OCI-LY3 (cell line): ENCODE results near the gene SIRT6.
"Not testable (repeated sequence)": the region's sequence is repeated elsewhere in the genome, so short reads cannot be mapped to it uniquely, and the experiment has no call there.

Experiments used
- H2AFZ ChIP-seq: fragments of 200-600, 300-600 bp; shearing (Covaris generic); 2 replicates; pipeline ENCODE4 v1.6.0; 2014; ENCODE audit warnings: antibody characterized with exemption, low read depth, low read length
- H3K27ac ChIP-seq: fragments of 200-600, 300-600 bp; sonication (generic); 2 replicates; pipeline ENCODE4 v1.5.1; 2014; ENCODE audit warnings: mild to moderate bottlenecking, low read length, moderate library complexity, mixed read lengths
- H3K27me3 ChIP-seq: fragments of 200-600, 300-600 bp; sonication (generic); 2 replicates; pipeline ENCODE4 v1.6.1; 2014; ENCODE audit warnings: low read depth, low read length, mixed read lengths
- H3K36me3 ChIP-seq: fragments of 200-600, 300-600 bp; sonication (generic); replicated peaks from 2 replicates; pipeline ENCODE3; 2014; ENCODE audit warnings: low read depth, low read length, mixed read lengths
- H3K4me1 ChIP-seq: fragments of 300-600, 200-600 bp; sonication (generic); 2 replicates; pipeline ENCODE4 v1.6.1; 2014; ENCODE audit warnings: low read length, mixed read lengths
- H3K4me2 ChIP-seq: fragments of 200-600, 300-600 bp; sonication (generic); 2 replicates; pipeline ENCODE4 v1.6.1; 2014; ENCODE audit warnings: low read length, mixed read lengths
- H3K4me3 ChIP-seq: fragments of 300-600, 200-600 bp; sonication (generic); 2 replicates; pipeline ENCODE4 v1.5.1; 2014; ENCODE audit warnings: antibody characterized with exemption, mild to moderate bottlenecking, low read length, moderate library complexity
- H3K79me2 ChIP-seq: fragments of 300-600, 200-600 bp; shearing (Covaris generic); 2 replicates; pipeline ENCODE4 v1.6.1; 2014; ENCODE audit warnings: mild to moderate bottlenecking, low read length, mixed read lengths
- H3K9ac ChIP-seq: fragments of 300-600, 200-600 bp; shearing (Covaris generic); 2 replicates; pipeline ENCODE4 v1.6.0; 2014; ENCODE audit warnings: mild to moderate bottlenecking, low read length, moderate library complexity
- H3K9me3 ChIP-seq: fragments of 200-600, 300-600 bp; shearing (Covaris generic); 2 replicates; pipeline ENCODE4 v1.6.1; 2014; ENCODE audit warnings: low read length, mixed read lengths; ENCODE audit not compliant: insufficient read depth
- H4K20me1 ChIP-seq: fragments of 200-600, 300-600 bp; sonication (generic); 2 replicates; pipeline ENCODE4 v1.6.1; 2016; ENCODE audit warnings: low read length, mixed read lengths; ENCODE audit not compliant: insufficient read depth
- EZH2phosphoT487 ChIP-seq: fragments of 200-600 bp; shearing (Covaris generic); IDR thresholded peaks from 2 replicates; pipeline ENCODE4 v1.6.1; 2018; ENCODE audit warnings: antibody characterized with exemption, mixed run types, low read depth
- TF ChIP-seq, protein P1 (sequence below): fragments of 200-600, 300-600 bp; sonication (generic); IDR thresholded peaks from 2 replicates; pipeline ENCODE4 v1.5.1; 2014; ENCODE audit warnings: antibody characterized with exemption, low read length, low read depth

The SIRT6 gene

DNA sequence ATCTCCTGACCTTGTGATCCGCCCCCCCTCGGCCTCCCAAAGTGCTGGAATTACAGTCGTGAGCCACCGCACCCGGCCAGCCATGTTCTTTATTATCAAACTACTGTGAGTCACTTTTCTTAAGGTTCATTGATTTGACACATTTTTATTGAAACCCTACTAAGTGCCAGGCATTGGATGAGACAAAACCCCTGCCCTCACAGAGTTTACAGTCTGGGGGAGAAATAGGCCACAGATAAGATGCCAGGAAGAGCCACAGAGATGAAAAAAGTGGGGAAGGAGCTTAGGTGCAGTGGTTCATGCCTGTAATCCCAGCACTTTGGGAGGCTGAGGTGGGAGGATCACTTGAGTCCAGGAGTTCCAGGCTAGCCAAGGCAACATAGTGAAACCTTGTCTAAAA lies 43.9 kb downstream of the SIRT6 start:
- TF ChIP-seq, protein P1, sequence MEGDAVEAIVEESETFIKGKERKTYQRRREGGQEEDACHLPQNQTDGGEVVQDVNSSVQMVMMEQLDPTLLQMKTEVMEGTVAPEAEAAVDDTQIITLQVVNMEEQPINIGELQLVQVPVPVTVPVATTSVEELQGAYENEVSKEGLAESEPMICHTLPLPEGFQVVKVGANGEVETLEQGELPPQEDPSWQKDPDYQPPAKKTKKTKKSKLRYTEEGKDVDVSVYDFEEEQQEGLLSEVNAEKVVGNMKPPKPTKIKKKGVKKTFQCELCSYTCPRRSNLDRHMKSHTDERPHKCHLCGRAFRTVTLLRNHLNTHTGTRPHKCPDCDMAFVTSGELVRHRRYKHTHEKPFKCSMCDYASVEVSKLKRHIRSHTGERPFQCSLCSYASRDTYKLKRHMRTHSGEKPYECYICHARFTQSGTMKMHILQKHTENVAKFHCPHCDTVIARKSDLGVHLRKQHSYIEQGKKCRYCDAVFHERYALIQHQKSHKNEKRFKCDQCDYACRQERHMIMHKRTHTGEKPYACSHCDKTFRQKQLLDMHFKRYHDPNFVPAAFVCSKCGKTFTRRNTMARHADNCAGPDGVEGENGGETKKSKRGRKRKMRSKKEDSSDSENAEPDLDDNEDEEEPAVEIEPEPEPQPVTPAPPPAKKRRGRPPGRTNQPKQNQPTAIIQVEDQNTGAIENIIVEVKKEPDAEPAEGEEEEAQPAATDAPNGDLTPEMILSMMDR = no peak
- TF ChIP-seq EZH2phosphoT487 = no peak
- peak overlapping the region; percentile 58 for H2AFZ ChIP-seq
- H3K4me3 ChIP-seq = no peak overlapping the region
- H3K4me1 ChIP-seq = peaks cover 15% of the 10 kb centered on the region
- H3K9ac ChIP-seq = no peak overlapping the region
- no peaks in the 10 kb centered on the region for H3K79me2 ChIP-seq
- no peaks in the 10 kb centered on the region for H3K36me3 ChIP-seq
- H3K27me3 ChIP-seq = peaks cover 4% of the 10 kb centered on the region; the same call in 1 of the 2 replicates
- H3K9me3 ChIP-seq = no peaks in the 10 kb centered on the region
- no peak overlapping the region for H3K4me2 ChIP-seq
- no peaks in the 10 kb centered on the region for H4K20me1 ChIP-seq
- H3K27ac ChIP-seq = no peak overlapping the region

DNA sequence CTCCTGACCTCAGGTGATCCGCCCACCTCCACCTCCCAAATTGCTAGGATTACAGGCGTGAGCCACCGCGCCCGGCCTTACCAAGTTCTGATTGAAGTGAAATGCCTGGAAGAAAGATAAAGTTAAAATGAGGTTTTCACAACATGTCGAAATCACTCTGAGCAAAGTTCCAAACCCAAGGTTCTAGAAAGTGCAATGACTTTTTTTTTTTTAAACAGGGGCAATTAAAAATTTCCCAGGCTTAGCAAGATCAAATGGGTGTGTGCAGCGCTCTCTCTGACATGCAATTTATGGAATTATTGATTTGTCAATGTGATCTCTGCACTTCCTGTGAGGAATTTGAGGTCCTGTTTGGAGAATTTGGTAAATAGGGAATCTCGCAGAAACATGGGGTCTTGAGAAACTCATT lies 45.7 kb downstream of the SIRT6 start:
- H3K9me3 ChIP-seq = no peaks in the 10 kb centered on the region
- H3K79me2 ChIP-seq = no peaks in the 10 kb centered on the region
- no peak overlapping the region for H3K27ac ChIP-seq
- H3K9ac ChIP-seq = no peak overlapping the region
- no peak overlapping the region for H2AFZ ChIP-seq
- TF ChIP-seq EZH2phosphoT487 = no peak
- TF ChIP-seq, protein P1 = no peak
- no peak overlapping the region for H3K4me2 ChIP-seq
- H3K4me3 ChIP-seq = no peak overlapping the region
- peaks cover 15% of the 10 kb centered on the region for H3K4me1 ChIP-seq
- no peaks in the 10 kb centered on the region for H3K36me3 ChIP-seq
- H3K27me3 ChIP-seq = peaks cover 4% of the 10 kb centered on the region; the same call in 1 of the 2 replicates
- no peaks in the 10 kb centered on the region for H4K20me1 ChIP-seq

DNA sequence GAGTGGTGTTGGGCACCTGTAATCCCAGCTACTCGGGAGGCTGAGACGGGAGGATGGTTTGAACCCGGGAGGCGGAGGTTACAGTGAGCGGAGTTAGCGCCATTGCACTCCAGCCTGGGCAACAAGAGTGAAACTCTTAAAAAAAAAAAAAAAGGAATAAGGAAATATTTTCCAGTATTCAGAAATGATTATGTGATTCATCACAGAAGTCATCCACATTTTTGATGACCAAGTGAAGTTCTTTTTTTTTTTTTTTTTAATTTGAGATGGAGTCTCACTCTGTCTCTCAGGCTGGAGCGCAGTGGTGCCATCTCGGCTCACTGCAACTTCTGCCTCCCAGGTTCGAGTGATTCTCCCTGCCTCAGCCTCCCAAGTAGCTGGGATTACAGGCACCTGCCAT lies 47.0 kb downstream of the SIRT6 start:
- not testable (repeated sequence) for H3K4me2 ChIP-seq, H3K4me3 ChIP-seq

DNA sequence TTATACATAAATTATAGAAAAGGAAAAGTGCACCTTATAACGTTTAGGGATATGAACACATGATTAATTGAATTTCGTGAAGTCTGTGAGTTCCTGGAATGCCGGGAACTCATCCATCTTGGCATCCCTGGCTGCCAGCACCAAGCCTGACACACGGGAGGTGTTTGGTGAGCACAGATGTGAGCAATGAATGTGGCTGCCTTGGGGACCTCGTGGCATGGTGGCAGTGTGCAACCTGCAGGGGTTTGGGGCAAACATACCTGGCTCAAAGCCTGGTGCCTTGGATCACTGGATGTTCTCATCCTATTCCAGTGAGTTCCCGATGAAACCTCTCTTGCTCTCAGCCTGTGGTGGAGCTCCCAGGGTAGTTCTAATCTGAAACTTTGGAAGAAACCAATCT lies 48.0 kb downstream of the SIRT6 start:
- Histone ChIP-seq H4K20me1 (no peaks in the 10 kb centered on the region), H3K9ac (no peak overlapping the region), H3K9me3 (no peaks in the 10 kb centered on the region), H3K79me2 (no peaks in the 10 kb centered on the region), H3K4me2 (no peak overlapping the region), H3K4me3 (no peak overlapping the region), H3K4me1 (peaks cover 11% of the 10 kb centered on the region), H3K27ac (no peak overlapping the region), H3K36me3 (no peaks in the 10 kb centered on the region), H2AFZ (no peak overlapping the region), H3K27me3 (peaks cover 12% of the 10 kb centered on the region)
- no peak for TF ChIP-seq EZH2phosphoT487
- TF ChIP-seq, protein P1 = no peak

More for the DNA sequence above, 47.0 kb downstream of the SIRT6 start:
- peaks cover 11% of the 10 kb centered on the region for H3K4me1 ChIP-seq
- H2AFZ ChIP-seq, H4K20me1 ChIP-seq, H3K27ac ChIP-seq, H3K9me3 ChIP-seq, H3K79me2 ChIP-seq, H3K9ac ChIP-seq, H3K36me3 ChIP-seq: not testable (repeated sequence)
- peaks cover 12% of the 10 kb centered on the region for H3K27me3 ChIP-seq
